Measurements from ENCODE around the gene CDH23.

Gene CDH23

DNA sequence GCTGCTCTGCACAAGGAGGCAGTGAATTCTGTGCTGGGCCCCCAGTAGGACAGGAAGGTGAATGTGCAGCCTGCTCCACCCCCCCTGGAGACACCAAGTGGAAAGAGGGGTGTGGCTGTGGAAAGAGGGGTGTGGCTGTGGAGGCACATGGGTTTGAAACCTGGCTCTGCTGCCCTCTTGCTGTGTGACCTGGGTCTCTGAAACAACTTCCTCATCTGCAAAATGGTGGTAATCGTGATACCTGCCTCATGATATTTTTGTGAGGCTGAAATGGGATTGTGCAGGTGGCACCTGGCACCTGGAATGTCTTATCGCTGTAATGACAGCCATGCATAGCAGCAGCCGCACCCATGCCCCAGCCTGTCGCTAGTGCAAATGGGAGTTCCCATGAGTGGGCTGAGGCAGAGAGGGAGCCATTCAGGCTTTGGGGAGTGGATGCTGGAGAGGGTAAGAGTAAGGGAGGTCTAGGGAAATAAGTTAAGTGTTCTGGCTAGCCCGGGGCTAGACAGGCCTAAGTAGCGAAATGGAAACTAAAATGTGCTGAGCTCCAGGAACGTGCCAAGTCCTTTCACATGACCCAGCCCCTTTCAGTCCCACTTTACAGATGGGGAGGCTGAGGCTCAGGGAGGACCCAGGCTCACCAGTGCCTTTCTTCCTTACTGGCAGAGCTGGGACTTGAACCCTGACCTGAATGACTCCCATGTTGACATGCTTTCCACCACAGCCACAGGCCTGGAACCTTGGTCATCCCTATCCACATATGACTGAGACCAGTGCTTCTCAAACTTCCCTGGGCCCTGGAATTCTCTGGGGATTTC is 287.8 kb downstream of the CDH23 start:
- Histone ChIP-seq H3K4me3 (ENCODE audit: low read length) (no peak overlapping the region), H3K27me3 (ENCODE audit: control insufficient read depth, insufficient read depth, low read length) (no peaks in the 10 kb centered on the region), H3K36me3 (ENCODE audit: control insufficient read depth, insufficient read depth, low read length) (no peaks in the 10 kb centered on the region), H3K4me1 (ENCODE audit: control insufficient read depth, insufficient read depth, low read length) (no peaks in the 10 kb centered on the region), H3K9ac (ENCODE audit: low read length) (no peak overlapping the region), H3K27ac (ENCODE audit: low read depth, low read length) (no peak overlapping the region)

DNA sequence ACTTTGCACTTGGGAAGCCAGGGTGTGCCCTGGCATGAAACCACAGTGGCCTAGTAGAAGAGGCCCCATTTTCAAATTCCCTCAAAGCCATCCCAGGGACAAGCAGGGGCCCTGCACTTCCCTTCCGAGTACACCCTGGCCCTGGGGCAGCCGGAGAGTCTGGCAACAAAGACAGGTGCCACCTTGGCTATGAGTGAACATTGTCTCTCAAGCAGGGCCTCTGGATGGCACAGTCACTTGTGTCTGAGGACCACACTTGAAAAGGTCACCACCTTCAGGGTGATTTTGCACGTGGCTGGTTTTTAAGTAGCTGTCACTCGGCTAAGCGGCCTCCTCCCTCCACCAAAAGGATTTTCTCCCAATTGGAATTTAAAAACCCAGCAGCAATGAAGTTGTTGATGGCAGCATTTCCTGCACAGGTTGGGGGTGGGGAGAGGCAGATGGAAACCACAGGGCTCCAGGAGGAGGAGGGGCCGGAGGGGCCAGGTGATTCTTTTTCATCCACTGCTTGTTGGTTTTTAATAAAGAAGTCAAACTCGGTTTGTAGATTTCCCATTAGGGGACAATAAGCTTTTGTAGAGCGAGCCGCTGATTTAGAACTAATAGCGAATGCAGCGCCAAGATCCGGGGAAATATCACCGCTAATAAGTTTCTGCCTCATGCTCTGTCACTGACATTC is 289.0 kb downstream of the CDH23 start:
- H3K27ac ChIP-seq (ENCODE audit: low read depth, low read length), result no peak overlapping the region
- no peaks in the 10 kb centered on the region for H3K4me1 ChIP-seq (ENCODE audit: control insufficient read depth, insufficient read depth, low read length)
- H3K27me3 ChIP-seq (ENCODE audit: control insufficient read depth, insufficient read depth, low read length), result no peaks in the 10 kb centered on the region

DNA sequence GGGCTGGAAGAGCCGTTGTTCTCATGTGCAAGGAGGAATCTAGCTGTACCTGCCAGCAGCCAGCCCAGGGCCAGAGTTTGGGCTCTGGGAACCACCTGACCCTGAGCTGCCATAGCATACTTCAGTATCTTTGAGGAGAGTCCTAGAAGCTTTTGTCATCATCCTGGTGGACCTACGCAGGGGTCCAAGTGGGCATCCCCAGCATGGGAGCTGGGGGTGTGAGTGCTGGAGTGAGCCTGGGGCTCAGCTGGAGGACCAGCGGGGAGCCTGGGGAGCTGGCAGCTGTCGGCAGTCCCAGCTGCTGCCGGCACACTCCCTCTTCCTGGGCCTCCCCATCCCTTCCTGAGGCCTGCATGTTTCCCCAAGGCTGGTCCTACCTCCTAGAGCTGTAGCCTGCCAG is 290.4 kb downstream of the CDH23 start:
- no peak overlapping the region for H3K4me3 ChIP-seq (ENCODE audit: low read length)
- H3K27me3 ChIP-seq (ENCODE audit: control insufficient read depth, insufficient read depth, low read length), result no peaks in the 10 kb centered on the region
- no peak overlapping the region for H3K27ac ChIP-seq (ENCODE audit: low read depth, low read length)
- H3K9ac ChIP-seq (ENCODE audit: low read length), result no peak overlapping the region
- H3K4me1 ChIP-seq (ENCODE audit: control insufficient read depth, insufficient read depth, low read length), result no peaks in the 10 kb centered on the region
- H3K36me3 ChIP-seq (ENCODE audit: control insufficient read depth, insufficient read depth, low read length), result no peaks in the 10 kb centered on the region

More for the DNA sequence above, 289.0 kb downstream of the CDH23 start:
- H3K9ac ChIP-seq (ENCODE audit: low read length), result no peak overlapping the region
- H3K36me3 ChIP-seq (ENCODE audit: control insufficient read depth, insufficient read depth, low read length), result no peaks in the 10 kb centered on the region
- no peak overlapping the region for H3K4me3 ChIP-seq (ENCODE audit: low read length)

DNA sequence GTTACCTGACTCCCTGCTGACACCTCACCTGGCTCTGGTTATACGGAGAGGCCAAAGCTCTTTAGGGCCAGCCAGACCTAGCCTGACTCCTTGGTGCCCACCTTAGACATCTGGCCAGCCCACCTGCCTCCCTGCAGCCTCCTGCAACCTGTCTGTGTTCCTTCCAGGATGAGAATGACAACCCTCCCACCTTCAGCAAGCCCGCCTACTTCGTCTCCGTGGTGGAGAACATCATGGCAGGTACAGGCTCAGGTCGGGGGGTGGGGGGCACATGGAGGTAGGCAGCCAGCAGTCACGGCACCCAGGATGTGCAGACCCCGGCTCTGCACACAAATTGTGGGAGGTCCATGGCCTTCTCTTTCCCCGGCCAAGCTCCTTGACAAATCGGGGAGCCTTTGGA is 290.8 kb downstream of the CDH23 start:
- H3K27ac ChIP-seq (ENCODE audit: low read depth, low read length), result no peak overlapping the region
- H3K4me1 ChIP-seq (ENCODE audit: control insufficient read depth, insufficient read depth, low read length), result no peaks in the 10 kb centered on the region
- H3K4me3 ChIP-seq (ENCODE audit: low read length), result no peak overlapping the region
- no peaks in the 10 kb centered on the region for H3K36me3 ChIP-seq (ENCODE audit: control insufficient read depth, insufficient read depth, low read length)
- no peak overlapping the region for H3K9ac ChIP-seq (ENCODE audit: low read length)
- H3K27me3 ChIP-seq (ENCODE audit: control insufficient read depth, insufficient read depth, low read length), result no peaks in the 10 kb centered on the region

DNA sequence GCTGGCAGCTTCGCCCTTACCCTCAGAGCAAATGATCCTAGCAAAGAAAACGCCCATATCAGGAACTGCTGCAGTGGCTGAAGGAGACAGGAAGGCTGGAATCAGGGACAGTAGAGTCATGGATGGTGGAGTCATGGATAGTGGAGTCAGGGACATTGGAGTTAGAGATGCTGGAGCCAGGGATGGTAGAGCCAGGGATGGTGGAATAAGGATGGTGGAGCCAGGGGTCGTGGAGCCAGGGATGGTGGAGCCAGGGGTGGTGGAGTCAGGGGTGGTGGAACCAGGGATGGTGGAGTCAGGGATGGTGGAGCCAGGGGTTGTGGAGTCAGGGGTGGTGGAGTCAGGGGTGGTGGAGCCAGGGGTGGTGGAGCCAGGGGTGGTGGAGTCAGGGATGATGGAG is 291.5 kb downstream of the CDH23 start:
- H3K36me3 ChIP-seq (ENCODE audit: control insufficient read depth, insufficient read depth, low read length), result no peaks in the 10 kb centered on the region
- H3K4me3 ChIP-seq (ENCODE audit: low read length), result no peak overlapping the region
- H3K9ac ChIP-seq (ENCODE audit: low read length), result no peak overlapping the region
- no peak overlapping the region for H3K27ac ChIP-seq (ENCODE audit: low read depth, low read length)
- H3K4me1 ChIP-seq (ENCODE audit: control insufficient read depth, insufficient read depth, low read length), result no peaks in the 10 kb centered on the region
- H3K27me3 ChIP-seq (ENCODE audit: control insufficient read depth, insufficient read depth, low read length), result no peaks in the 10 kb centered on the region

DNA sequence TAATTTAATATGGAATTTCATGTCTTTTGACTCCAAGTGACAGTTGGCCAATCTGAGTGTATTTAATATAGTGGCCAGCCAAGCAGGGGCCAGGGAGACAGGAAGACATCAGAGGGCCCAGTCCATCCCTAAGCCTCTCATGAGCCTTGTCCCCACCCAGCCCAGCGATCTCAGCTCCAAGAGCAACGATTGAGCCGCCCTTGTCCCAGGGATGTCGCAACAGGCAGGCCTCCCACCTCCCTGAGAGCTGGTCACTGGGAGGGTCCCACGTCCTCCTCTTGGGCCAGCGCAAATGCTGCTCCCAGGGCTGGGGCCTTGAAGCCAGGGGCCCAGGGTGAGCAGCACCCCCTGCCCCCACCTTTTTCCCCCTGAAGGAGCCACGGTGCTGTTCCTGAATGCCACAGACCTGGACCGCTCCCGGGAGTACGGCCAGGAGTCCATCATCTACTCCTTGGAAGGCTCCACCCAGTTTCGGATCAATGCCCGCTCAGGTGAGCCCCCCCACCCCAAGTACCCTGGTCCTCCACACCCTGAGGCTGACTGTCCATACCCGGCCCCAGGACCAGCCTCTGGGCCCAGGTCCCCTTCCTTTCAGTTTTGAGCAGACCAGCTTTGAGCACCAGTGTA is 293.5 kb downstream of the CDH23 start:
- no peaks in the 10 kb centered on the region for H3K27me3 ChIP-seq (ENCODE audit: control insufficient read depth, insufficient read depth, low read length)
- H3K9ac ChIP-seq (ENCODE audit: low read length), result no peak overlapping the region

DNA sequence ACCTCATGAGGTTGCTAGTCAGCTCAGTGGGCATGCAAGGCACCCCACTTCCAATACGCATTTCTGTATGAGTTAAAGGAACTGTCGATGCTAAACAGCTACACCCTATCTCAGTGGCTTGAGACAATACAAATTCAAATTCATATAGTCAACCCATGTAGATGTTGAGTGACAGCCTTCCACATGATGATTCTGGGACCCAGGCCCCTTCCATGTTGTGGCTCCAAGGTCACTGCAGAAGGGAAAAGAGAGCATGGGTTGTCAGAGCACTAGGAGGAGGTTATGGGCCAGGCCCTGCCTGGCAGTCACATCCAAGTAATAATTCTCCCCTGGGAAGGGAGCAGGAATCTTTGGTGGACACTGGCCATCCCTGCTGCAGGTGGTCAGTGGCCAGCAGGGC is 294.7 kb downstream of the CDH23 start:
- Histone ChIP-seq H3K27me3 (ENCODE audit: control insufficient read depth, insufficient read depth, low read length) (no peaks in the 10 kb centered on the region), H3K4me1 (ENCODE audit: control insufficient read depth, insufficient read depth, low read length) (no peaks in the 10 kb centered on the region), H3K27ac (ENCODE audit: low read depth, low read length) (no peak overlapping the region), H3K4me3 (ENCODE audit: low read length) (no peak overlapping the region), H3K9ac (ENCODE audit: low read length) (no peak overlapping the region), H3K36me3 (ENCODE audit: control insufficient read depth, insufficient read depth, low read length) (no peaks in the 10 kb centered on the region)

More for the DNA sequence above, 293.5 kb downstream of the CDH23 start:
- Histone ChIP-seq H3K27ac (ENCODE audit: low read depth, low read length) (no peak overlapping the region), H3K4me3 (ENCODE audit: low read length) (no peak overlapping the region), H3K4me1 (ENCODE audit: control insufficient read depth, insufficient read depth, low read length) (no peaks in the 10 kb centered on the region), H3K36me3 (ENCODE audit: control insufficient read depth, insufficient read depth, low read length) (no peaks in the 10 kb centered on the region)

DNA sequence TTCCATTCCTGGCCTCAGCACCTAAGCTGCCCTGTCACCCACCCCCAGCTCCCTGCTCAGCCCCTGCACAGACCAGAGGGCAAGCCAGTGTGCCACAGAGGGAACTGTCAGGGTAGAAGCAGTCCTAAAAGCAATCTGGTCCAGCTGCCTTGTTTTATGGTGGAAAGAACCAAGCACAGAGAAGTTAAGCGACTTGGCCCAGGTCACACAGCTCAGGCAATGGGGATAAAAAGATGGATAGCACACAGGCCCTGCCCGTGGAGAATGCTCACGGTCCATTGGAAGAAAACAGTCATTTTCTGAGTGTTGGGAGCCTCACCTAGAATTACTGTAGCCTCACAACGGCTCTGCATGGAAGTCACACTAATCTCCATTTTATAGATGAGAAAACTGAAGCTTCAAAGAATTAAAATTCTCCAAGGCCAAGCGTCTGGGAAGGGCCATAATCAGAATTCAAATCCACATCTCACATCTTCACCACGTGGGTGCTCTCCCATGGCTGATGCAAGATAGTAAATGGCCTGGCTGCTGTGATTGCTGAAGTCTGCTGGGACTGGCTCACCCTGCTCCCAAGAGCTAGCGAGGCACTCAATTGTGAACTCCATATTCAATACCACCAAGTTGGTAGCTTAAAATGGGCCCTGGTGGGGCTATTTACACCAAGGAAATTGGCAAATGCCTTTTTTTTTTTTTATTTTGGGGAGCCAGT is 296.0 kb downstream of the CDH23 start:
- no peak overlapping the region for H3K9ac ChIP-seq (ENCODE audit: low read length)
- no peak overlapping the region for H3K27ac ChIP-seq (ENCODE audit: low read depth, low read length)
- no peaks in the 10 kb centered on the region for H3K27me3 ChIP-seq (ENCODE audit: control insufficient read depth, insufficient read depth, low read length)
- no peaks in the 10 kb centered on the region for H3K4me1 ChIP-seq (ENCODE audit: control insufficient read depth, insufficient read depth, low read length)
- H3K36me3 ChIP-seq (ENCODE audit: control insufficient read depth, insufficient read depth, low read length), result no peaks in the 10 kb centered on the region
- no peak overlapping the region for H3K4me3 ChIP-seq (ENCODE audit: low read length)

DNA sequence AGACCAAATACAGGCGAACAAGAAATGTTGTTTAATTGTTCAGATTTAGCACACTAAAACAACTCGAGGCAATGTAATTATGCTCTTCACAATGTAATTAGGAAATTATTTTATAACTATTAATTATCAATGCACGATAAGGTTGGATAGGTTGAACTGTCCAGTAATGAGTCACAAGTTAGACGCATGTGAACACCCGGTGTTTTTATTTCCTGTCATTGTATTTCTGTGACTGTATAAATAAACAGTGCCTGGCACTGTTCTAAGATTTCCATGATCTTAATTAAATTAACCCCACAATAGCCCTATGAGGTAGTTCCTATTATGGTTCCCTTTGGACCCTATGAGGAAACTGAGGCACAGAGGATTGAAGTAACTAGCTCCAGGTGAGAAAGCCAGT is 296.7 kb downstream of the CDH23 start:
- H3K9ac ChIP-seq (ENCODE audit: low read length), result no peak overlapping the region
- H3K27me3 ChIP-seq (ENCODE audit: control insufficient read depth, insufficient read depth, low read length), result no peaks in the 10 kb centered on the region
- H3K27ac ChIP-seq (ENCODE audit: low read depth, low read length), result no peak overlapping the region
- no peaks in the 10 kb centered on the region for H3K36me3 ChIP-seq (ENCODE audit: control insufficient read depth, insufficient read depth, low read length)
- no peaks in the 10 kb centered on the region for H3K4me1 ChIP-seq (ENCODE audit: control insufficient read depth, insufficient read depth, low read length)
- no peak overlapping the region for H3K4me3 ChIP-seq (ENCODE audit: low read length)

DNA sequence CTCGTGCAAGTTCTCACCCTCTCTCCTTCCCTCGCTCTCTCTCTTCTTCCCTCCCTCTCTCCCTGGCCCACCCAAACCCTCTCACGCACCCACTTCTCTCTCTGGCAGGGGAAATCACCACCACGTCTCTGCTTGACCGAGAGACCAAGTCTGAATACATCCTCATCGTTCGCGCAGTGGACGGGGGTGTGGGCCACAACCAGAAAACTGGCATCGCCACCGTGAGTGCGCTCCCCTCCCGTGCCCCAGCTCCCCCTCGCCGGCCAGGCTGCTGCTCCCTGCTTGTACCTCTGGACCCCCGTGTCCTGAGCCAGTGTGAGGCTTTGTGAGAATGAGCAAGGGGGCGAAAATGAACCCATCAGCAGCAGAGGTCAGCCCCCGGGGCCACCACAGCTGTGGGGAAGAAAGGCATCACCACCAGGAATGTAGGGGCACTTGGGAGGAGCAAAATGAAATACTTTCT is 297.4 kb downstream of the CDH23 start:
- no peak overlapping the region for H3K9ac ChIP-seq (ENCODE audit: low read length)
- no peak overlapping the region for H3K4me3 ChIP-seq (ENCODE audit: low read length)
- no peaks in the 10 kb centered on the region for H3K4me1 ChIP-seq (ENCODE audit: control insufficient read depth, insufficient read depth, low read length)
- H3K36me3 ChIP-seq (ENCODE audit: control insufficient read depth, insufficient read depth, low read length), result no peaks in the 10 kb centered on the region
- H3K27me3 ChIP-seq (ENCODE audit: control insufficient read depth, insufficient read depth, low read length), result no peaks in the 10 kb centered on the region
- H3K27ac ChIP-seq (ENCODE audit: low read depth, low read length), result no peak overlapping the region

DNA sequence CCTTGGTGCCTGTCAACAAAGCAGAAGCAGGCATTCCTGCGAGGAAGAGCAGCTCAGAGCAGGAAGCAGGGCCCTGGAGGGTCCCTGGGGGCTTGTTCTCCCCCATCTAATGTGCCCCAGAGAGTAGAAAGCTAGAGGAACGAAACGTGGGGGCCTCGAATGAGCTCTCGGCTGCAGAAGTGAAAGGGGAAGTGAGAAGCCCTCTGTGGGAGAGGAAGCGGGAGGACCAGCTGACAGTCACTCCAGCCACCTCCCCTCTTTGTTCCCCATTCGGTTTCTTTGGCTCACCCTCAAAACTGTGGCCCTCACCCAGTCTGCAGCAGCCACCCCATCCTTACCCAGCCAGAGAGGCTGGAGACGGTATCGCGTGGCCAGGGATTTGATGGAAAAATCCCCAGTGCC is 297.8 kb downstream of the CDH23 start:
- H3K27me3 ChIP-seq (ENCODE audit: control insufficient read depth, insufficient read depth, low read length), result no peaks in the 10 kb centered on the region
- H3K4me1 ChIP-seq (ENCODE audit: control insufficient read depth, insufficient read depth, low read length), result no peaks in the 10 kb centered on the region
- no peak overlapping the region for H3K9ac ChIP-seq (ENCODE audit: low read length)
- H3K36me3 ChIP-seq (ENCODE audit: control insufficient read depth, insufficient read depth, low read length), result no peaks in the 10 kb centered on the region
- H3K27ac ChIP-seq (ENCODE audit: low read depth, low read length), result no peak overlapping the region
- no peak overlapping the region for H3K4me3 ChIP-seq (ENCODE audit: low read length)
